Coronary artery (tissue), 2 donors: Measurements from ENCODE around the gene ARF1.

Experiments used
- DNase-seq: peaks from one replicate; pipeline ENCODE4 v3.0.0-alpha.2; 2017; ENCODE audit warnings: low spot score
- H3K27ac ChIP-seq, 2 donors: fragments of 200-600 bp; sonication (generic); one replicate each; pipeline ENCODE4 v1.5.1; 2016 to 2019
- H3K4me3 ChIP-seq: fragments of 200-600 bp; sonication (generic); 2 replicates; pipeline ENCODE4 v1.5.1; 2016; ENCODE audit warnings: mild to moderate bottlenecking, moderate library complexity
- TF ChIP-seq, protein P1 (sequence below): fragments of 200-600 bp; sonication (generic); IDR thresholded peaks from one replicate; pipeline ENCODE4 v1.5.1; 2019; ENCODE audit warnings: antibody characterized with exemption

Gene ARF1

DNA sequence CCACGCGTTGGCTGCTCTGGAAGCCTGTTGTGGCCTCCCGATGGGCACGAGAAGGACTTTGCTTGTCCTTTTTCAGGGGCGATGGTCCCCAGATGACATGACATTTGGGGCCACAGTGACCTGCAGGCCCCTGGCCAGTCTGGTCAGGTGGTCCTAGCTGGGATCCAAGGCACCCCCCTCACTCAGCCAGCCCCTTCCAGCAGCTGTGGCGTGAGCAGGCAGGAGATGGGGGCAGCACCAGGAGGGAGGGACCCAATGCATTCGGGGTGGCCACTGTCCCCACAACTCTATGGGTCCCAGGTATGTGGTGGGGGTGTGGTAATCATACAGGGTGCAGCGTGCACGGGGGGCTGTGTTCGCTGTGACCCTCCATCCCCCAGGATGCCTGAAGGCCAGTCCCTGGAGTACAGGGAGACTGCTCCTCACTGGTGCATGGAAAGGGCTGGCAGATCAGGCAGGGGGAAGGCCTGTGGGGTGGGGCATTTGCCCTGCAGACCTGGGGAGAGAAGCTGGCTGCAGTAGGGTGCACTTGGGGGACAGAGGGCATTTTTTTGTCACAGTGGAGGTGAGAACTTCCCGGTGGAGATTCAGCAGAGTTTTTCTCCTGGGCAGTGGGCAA lies 44.0 kb upstream of the ARF1 start:
- H3K27ac ChIP-seq, result no peak overlapping the region
- DNase-seq, result peak; percentile 65
- H3K4me3 ChIP-seq, result no peak overlapping the region
- TF ChIP-seq, protein P1, sequence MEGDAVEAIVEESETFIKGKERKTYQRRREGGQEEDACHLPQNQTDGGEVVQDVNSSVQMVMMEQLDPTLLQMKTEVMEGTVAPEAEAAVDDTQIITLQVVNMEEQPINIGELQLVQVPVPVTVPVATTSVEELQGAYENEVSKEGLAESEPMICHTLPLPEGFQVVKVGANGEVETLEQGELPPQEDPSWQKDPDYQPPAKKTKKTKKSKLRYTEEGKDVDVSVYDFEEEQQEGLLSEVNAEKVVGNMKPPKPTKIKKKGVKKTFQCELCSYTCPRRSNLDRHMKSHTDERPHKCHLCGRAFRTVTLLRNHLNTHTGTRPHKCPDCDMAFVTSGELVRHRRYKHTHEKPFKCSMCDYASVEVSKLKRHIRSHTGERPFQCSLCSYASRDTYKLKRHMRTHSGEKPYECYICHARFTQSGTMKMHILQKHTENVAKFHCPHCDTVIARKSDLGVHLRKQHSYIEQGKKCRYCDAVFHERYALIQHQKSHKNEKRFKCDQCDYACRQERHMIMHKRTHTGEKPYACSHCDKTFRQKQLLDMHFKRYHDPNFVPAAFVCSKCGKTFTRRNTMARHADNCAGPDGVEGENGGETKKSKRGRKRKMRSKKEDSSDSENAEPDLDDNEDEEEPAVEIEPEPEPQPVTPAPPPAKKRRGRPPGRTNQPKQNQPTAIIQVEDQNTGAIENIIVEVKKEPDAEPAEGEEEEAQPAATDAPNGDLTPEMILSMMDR, result no peak

DNA sequence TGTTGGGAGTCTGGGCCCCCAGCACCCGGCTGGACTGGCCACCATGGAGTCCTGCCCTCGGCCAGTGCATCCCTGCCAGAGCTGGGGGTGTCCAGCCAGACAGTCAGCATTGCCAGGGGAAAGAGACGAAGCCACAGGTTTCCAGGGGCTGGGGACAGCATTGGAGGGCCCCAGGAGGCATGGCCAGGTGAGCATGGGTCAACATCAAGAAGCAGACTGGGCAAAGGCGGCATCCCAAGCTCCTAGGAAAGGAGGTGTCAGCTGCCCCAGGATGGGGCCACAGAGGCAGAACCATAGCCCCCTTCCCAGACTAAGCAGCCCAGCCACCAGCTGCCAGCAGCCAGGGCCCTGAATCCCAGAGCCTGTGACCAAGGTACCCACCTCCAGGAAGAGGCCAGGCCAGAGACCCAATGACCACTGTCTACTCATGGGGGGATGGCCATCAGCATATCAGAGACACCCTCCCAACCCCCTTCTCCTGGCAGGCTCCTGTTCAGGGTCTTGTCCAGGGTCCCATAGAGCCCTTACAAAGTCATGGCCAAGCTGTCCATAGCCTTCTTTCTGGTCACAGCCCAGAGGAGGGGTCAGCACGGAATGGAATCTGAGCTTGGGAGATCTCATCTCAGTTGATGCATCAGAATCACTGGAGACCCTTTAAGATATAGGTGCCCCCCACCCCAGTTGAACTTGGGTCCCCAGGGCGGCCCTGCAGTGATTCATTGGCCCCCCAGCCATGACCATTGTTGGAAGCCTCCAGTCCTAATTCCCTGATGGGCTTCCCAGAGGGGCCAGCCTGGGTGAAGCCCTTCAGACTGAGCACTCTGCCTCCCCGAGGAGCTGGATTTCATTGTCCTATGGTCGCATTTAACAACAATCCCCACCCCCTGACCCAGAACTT lies 43.3 kb upstream of the ARF1 start:
- Histone ChIP-seq H3K27ac (no peak overlapping the region), H3K4me3 (no peak overlapping the region)
- TF ChIP-seq, protein P1, result no peak
- DNase-seq, result no peak

DNA sequence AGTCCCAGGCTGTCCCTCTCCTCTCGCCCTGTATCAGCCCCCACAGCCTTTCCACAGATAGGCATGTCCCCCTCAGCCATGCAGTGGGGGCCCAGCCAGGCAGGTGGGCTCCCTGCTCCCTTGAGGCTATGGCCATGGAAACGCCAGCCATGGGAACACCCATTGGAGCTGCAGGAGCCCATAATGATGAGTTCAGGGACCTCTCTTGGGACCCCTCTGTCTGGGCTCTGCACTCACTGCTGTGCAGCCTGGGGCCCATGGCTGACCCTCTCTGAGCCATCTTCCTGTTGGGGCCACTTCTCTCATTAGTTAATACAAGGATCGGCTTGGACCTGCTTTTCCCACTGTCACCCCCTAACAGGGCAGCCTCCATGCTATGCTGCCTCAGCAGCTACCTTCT lies 42.5 kb upstream of the ARF1 start:
- H3K4me3 ChIP-seq, result no peak overlapping the region

DNA sequence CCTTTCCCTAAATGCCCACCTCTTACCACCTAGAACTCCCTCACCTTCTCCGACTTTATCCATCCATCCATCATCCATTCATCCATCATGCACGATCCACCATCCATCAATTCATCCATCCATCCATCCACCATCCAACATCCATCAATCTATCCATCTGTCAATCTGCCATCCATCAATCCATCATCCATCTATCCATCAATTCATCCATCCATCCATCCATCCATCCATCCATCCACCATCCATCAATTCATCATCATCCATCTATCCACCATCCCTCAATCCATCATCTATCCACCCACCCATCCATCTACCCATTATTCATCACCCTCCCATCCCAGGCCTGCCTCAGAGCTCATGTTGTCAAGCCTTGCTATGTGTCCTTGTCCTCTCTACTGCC lies 41.2 kb upstream of the ARF1 start:
- TF ChIP-seq, protein P1, result no peak
- Histone ChIP-seq H3K27ac (no peak overlapping the region), H3K4me3 (no peak overlapping the region)
- DNase-seq, result no peak

More for the DNA sequence above, 42.5 kb upstream of the ARF1 start:
- DNase-seq, result no peak
- no peak overlapping the region for H3K27ac ChIP-seq
- TF ChIP-seq, protein P1, result no peak

DNA sequence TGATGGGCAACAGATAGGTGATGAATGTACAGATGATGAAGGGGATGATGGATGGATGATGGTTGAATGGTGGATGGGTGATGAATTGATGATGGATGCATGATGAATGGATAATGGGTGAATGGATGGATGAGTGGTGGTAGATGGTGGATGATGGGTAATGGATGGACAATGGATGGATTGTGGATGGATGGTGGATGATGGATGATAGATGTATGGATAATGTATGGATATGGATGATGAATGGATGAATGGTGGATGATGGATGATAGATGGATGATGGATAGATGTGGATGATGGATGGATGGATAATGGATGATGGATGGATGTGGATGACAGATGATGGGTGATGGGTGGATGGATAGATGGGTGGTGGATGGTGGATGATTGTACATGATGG lies 40.0 kb upstream of the ARF1 start:
- TF ChIP-seq, protein P1, result no peak
- H3K27ac ChIP-seq, result no peak overlapping the region
- H3K4me3 ChIP-seq, result no peak overlapping the region
- no peak for DNase-seq

DNA sequence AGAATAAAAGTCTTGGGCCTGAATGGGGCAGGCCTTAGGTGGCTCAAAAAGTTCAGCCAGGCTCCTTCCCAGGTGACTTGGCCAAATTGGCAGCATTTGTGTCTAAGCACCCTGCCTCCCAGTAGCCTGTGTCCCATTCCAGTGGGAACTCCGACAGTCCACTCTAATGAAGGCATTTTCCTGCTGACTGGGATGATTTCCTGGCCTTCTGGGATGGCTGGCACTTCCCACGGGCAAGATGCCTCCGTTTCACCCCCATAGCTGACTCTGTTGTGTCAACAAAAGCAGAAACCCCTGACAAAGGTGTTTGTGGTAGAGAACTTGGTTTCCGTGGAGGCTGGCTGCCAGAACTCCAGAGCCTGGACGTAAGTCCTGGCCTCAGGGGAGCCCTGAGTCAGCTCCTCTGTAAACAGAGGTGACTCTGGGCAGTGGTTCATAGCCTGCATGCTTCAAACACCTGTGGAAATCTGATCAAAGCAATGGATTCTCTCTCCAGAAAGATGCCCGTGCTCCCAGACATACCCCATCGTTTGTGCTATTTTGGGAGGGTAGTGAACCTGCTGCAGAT lies 39.1 kb upstream of the ARF1 start:
- Histone ChIP-seq H3K27ac (no peak overlapping the region), H3K4me3 (no peak overlapping the region)
- TF ChIP-seq, protein P1, result no peak
- peak; percentile 61 for DNase-seq
